BE2C (cell line): ENCODE data around the gene MRPL55.

Experiments used
- DNase-seq: peaks from one replicate; pipeline ENCODE4 v3.0.0-alpha.2; 2020
- H3K27me3 ChIP-seq: fragments of 250-450 bp; sonication (Bioruptor Pico); 2 replicates; pipeline ENCODE4 v1.5.1; 2020; ENCODE audit warnings: mild to moderate bottlenecking
- H3K36me3 ChIP-seq: fragments of 250-450 bp; sonication (Bioruptor Pico); 2 replicates; pipeline ENCODE4 v1.5.1; 2020; ENCODE audit warnings: mild to moderate bottlenecking
- H3K4me1 ChIP-seq: fragments of 250-450 bp; sonication (Bioruptor Pico); 2 replicates; pipeline ENCODE4 v1.5.1; 2020
- H3K4me3 ChIP-seq: 2 replicates; pipeline ENCODE4 v1.5.1; 2011; ENCODE audit warnings: low read depth, low read length
- H3K9me3 ChIP-seq: fragments of 250-450 bp; sonication (Bioruptor Pico); 2 replicates; pipeline ENCODE4 v1.5.1; 2020
- TF ChIP-seq, protein P1 (sequence below): IDR thresholded peaks from 2 replicates; pipeline ENCODE4 v1.5.1; 2012; ENCODE audit warnings: mild to moderate bottlenecking, low read depth, low read length

MRPL55 gene

DNA sequence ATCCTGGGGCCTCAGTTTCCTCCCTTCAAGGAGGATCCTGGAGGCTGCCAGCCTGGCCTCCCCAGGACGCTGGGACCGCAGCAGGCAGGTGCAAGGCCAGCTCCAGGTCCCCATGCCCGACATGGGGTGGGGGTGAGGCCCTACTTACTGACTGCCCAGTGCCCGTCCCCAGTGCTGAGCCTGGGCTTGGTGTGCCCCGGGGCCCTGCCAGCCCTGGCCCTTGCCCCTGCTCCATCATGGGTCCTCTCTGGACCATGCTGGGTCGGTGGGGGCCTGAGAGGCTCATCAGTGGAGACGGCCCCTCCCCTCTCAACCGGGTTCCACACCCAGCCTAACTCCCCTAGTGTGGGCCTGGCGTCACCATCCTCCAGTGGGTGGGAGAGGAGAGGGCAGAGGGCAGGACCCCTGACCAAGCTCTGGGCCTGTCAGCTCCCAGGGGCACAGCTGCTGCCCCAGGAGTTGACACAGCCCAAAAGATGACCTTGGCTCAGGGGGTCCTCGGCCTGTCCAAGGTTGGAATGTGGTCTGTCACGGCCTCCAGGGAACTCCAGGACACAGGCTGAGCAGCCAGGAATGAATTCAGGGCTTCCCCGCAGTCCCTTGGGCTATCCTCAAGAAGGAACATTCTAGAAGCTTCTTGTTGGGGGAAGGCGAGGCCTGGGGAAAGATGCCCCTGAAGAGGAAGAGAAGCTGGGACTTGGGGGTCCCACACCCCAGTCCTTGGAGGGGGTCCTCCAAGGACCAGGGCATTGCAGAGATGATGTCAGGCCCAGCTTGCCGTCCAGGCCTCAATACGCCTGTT is 44.2 kb downstream of the MRPL55 start:
- DNase-seq = no peak
- TF ChIP-seq, protein P1, sequence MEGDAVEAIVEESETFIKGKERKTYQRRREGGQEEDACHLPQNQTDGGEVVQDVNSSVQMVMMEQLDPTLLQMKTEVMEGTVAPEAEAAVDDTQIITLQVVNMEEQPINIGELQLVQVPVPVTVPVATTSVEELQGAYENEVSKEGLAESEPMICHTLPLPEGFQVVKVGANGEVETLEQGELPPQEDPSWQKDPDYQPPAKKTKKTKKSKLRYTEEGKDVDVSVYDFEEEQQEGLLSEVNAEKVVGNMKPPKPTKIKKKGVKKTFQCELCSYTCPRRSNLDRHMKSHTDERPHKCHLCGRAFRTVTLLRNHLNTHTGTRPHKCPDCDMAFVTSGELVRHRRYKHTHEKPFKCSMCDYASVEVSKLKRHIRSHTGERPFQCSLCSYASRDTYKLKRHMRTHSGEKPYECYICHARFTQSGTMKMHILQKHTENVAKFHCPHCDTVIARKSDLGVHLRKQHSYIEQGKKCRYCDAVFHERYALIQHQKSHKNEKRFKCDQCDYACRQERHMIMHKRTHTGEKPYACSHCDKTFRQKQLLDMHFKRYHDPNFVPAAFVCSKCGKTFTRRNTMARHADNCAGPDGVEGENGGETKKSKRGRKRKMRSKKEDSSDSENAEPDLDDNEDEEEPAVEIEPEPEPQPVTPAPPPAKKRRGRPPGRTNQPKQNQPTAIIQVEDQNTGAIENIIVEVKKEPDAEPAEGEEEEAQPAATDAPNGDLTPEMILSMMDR = no peak
- Histone ChIP-seq H3K36me3 (no peaks in the 10 kb centered on the region), H3K27me3 (peaks cover 9% of the 10 kb centered on the region), H3K9me3 (no peaks in the 10 kb centered on the region), H3K4me3 (no peak overlapping the region), H3K4me1 (no peaks in the 10 kb centered on the region)

DNA sequence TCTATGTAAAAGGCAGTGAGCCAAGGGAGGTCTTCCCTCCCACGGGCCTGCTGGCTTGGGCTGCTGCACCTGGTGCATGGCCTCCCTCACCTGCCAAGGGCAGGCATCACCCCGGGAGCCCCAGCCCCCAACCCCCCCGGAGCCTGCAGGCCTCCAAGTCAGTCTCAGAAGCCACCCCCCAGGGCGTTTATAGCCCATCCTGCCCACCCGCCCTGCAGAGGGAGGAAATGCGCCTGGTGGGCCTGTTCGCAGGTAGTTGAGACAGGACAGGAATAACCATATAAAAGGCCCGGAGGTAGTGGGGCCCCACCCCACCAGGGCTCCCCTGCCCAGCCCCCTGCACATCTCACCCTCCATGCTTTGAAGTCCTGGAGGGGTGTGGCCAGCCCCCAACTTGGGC is 44.8 kb downstream of the MRPL55 start:
- H3K9me3 ChIP-seq = no peaks in the 10 kb centered on the region; the same call in 1 of the 2 replicates
- no peak for DNase-seq
- TF ChIP-seq, protein P1 = no peak
- no peaks in the 10 kb centered on the region for H3K36me3 ChIP-seq
- H3K4me1 ChIP-seq = no peaks in the 10 kb centered on the region
- H3K4me3 ChIP-seq = no peak overlapping the region
- peaks cover 15% of the 10 kb centered on the region for H3K27me3 ChIP-seq

DNA sequence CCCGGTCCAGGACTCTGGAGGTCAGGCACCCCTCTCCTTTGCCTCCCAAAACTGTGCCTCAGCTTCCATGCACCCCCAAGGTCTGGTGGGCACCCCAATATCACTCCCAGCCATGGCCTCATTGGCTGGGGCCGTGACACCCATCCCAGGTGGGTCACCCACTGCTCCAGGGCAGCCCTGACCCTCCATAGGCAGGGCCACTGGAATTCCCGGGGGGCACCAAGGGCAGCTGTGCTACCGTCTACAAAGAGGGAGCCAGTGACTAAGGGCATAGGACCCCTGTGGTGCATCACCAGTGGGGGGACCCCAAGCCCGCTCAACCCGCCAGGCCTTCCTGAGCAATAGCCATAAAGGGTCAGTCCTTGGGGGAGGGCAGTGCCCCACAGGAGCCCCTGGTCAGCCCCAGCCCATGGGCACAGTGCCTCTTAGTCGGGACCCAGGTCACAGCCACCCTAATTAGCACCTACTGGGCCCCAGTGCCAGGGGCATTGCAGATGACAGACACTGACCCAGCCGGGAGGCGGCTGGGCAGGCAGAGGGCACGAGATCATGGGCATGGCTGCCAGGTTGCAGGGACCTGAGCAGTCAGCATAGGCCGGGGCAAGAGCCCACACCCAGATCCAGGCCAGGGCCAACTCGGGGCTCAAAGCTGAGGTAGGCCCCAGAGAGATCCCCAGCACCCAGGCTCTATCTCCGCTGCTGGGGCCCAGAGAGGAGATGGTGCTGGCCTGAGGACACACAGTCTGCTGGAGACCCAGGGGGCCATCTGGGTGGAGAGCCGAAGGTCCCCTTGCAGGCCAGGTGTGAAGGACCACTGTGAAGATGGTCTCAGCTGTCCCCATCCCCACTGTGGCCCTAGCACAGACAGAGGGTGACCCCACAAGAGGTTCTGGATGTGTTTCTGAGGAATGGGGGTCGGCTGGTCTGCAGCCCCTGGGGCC is 45.6 kb downstream of the MRPL55 start:
- DNase-seq = no peak
- no peaks in the 10 kb centered on the region for H3K4me1 ChIP-seq
- H3K27me3 ChIP-seq = peaks cover 23% of the 10 kb centered on the region
- no peaks in the 10 kb centered on the region; the same call in 1 of the 2 replicates for H3K9me3 ChIP-seq
- no peaks in the 10 kb centered on the region for H3K36me3 ChIP-seq
- H3K4me3 ChIP-seq = no peak overlapping the region
- TF ChIP-seq, protein P1 = no peak

DNA sequence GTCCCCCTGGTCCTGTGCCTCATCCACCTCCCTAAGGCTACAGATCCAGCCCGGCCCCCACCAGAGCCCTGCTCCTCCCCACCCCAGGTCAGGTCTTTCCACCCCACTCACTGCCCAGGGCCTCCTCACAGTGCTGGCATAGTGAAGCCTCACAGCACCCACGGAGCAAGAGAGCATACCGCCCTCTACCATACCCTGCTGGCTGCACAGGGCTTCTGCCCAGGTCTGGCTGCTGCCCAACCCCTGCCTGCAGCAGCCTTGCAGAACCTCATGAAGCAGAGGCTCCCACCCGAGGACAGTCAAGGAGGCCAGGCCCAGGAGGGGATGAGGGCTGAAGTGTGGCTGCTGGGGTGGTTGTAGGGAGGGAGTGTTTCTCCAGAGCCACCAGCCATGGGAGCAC is 46.3 kb downstream of the MRPL55 start:
- H3K4me3 ChIP-seq = no peak overlapping the region
- TF ChIP-seq, protein P1 = no peak
- no peaks in the 10 kb centered on the region for H3K4me1 ChIP-seq
- no peaks in the 10 kb centered on the region; the same call in 1 of the 2 replicates for H3K9me3 ChIP-seq
- H3K36me3 ChIP-seq = no peaks in the 10 kb centered on the region
- DNase-seq = no peak
- peaks cover 28% of the 10 kb centered on the region for H3K27me3 ChIP-seq

DNA sequence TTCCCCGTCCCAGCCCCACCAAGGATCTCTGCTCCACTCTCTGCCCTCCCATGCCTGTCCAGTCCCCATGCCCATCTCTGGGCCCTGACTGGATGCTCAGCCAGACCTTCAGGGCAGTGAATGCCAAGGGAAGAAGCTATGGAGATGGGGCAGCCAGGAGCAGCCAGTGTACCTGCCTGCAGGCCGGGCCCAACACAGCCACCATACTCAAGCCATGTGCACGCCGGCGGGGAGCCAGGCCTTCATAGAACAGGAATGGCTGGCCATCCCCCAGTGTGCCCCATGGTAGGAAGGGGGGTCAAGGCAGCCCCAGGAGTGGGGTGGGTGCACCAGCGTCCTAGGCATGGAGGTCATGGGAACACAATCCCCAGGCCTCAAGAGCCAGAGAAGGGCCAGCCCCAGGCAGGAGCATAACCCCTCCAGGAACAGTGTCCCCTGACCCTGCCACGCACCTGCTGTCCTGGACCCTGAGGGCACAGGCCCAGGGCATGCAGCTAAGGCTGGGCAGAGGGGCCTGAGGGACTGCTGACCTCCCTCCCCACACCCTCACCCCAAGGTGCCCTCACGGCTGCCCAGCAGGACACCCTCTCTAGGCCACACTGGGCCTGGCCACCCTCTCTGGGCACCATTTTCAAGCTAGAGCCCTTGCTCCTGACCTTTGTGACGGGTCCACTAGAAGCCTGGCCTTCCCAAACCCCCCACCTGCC is 46.9 kb downstream of the MRPL55 start:
- TF ChIP-seq, protein P1 = no peak
- DNase-seq = no peak
- Histone ChIP-seq H3K9me3 (no peaks in the 10 kb centered on the region; the same call in 1 of the 2 replicates), H3K36me3 (no peaks in the 10 kb centered on the region), H3K4me1 (no peaks in the 10 kb centered on the region), H3K27me3 (peaks cover 32% of the 10 kb centered on the region), H3K4me3 (no peak overlapping the region)
